Stimulated activated CD8-positive, alpha-beta memory T cell treated with anti-CD3 and anti-CD28 coated beads, Interleukin-2, amount 100 ng/mL, for 48 hours (primary cell): ENCODE data around the gene PHPT1.
"Not testable (repeated sequence)": the region's sequence is repeated elsewhere in the genome, so short reads cannot be mapped to it uniquely, and the experiment has no call there.

ENCODE experiments used
- DNase-seq, 2 donors: peaks; one replicate each; pipeline ENCODE4 v3.0.0-alpha.2; 2020; ENCODE audit warnings: low read depth in 2 of 2

PHPT1 gene

GRCh38 chr9:136849038-136849959 lies at the start of gene PHPT1:
Gene PHPT1 (plus strand): TSS chr9:136849409. CDS start chr9:136849431, 22 bp downstream.
- peak; percentile 93 to 97 for DNase-seq

GRCh38 chr9:136799854-136800657 lies 49.2 kb upstream of the PHPT1 start:
- DNase-seq, result peak; percentile 89 to 94

- DNase-seq, result no peak
These were observed 46.9 kb upstream of the PHPT1 start for GRCh38 chr9:136802321-136802720.

- DNase-seq, result not testable (repeated sequence)
These were observed 46.1 kb upstream of the PHPT1 start for GRCh38 chr9:136803009-136803550.

GRCh38 chr9:136803551-136804508 lies 45.4 kb upstream of the PHPT1 start:
- DNase-seq, result no peak

- DNase-seq, result no peak
These were observed 44.6 kb upstream of the PHPT1 start for GRCh38 chr9:136804509-136805206.

GRCh38 chr9:136805207-136805740 lies 43.9 kb upstream of the PHPT1 start:
- DNase-seq, result no peak

- no peak for DNase-seq
These were observed 43.1 kb upstream of the PHPT1 start for GRCh38 chr9:136806067-136806466.

- no peak for DNase-seq
These were observed 42.5 kb upstream of the PHPT1 start for GRCh38 chr9:136806631-136807201.

- peak; percentile 71 to 73 for DNase-seq
These were observed 41.7 kb upstream of the PHPT1 start, which contains the start of gene RABL6 for GRCh38 chr9:136807281-136808074. Gene RABL6 (plus strand): TSS chr9:136807948. CDS start chr9:136808197, 249 bp downstream.

- DNase-seq, result peak; percentile 15 to 29
These were observed 41.0 kb upstream of the PHPT1 start for GRCh38 chr9:136808075-136808805.

GRCh38 chr9:136808806-136809158 lies 40.4 kb upstream of the PHPT1 start:
- no peak for DNase-seq

- DNase-seq, result no peak
These were observed 34.3 kb upstream of the PHPT1 start for GRCh38 chr9:136814725-136815421.

- no peak for DNase-seq
These were observed 33.8 kb upstream of the PHPT1 start for GRCh38 chr9:136815422-136815782.

- no peak for DNase-seq
These were observed 28.0 kb upstream of the PHPT1 start for GRCh38 chr9:136820971-136821825.

GRCh38 chr9:136821826-136822544 lies 27.2 kb upstream of the PHPT1 start:
- DNase-seq, result no peak
